8988T (cell line): ENCODE measurements around the gene BBS1.
"Not testable (repeated sequence)": the region's sequence is repeated elsewhere in the genome, so short reads cannot be mapped to it uniquely, and the experiment has no call there.

Source experiments
- DNase-seq: peaks from one replicate; pipeline ENCODE4 v3.0.0; 2011

BBS1 gene

GRCh38 chr11:66529069-66529468 is 18.6 kb downstream of the BBS1 start:
- DNase-seq: no peak

- DNase-seq: no peak
Measured at GRCh38 chr11:66529655-66530054, 19.2 kb downstream of the BBS1 start.

GRCh38 chr11:66530927-66531709 is 20.7 kb downstream of the BBS1 start:
- DNase-seq: no peak

DNA sequence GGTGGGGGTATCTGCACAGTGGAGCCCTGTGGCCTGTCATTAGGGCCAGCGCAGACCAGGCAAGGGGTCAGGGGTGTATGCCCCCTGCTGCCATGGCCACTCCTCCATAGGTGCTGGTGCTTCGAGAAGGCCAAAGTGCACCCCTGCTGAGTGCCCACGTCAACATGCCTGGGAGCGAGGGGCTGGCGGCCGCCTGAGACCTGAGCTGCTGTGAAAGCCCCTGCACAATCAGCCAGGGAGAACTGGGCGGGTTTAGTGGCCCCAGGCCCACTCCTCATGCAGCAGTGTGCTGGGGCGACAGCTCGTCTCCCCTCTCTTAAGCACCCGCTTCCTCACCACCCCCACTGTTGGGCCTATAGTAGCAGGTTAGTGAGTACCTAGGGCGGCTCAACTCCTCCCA is 21.4 kb downstream of the BBS1 start:
- no peak for DNase-seq

DNA sequence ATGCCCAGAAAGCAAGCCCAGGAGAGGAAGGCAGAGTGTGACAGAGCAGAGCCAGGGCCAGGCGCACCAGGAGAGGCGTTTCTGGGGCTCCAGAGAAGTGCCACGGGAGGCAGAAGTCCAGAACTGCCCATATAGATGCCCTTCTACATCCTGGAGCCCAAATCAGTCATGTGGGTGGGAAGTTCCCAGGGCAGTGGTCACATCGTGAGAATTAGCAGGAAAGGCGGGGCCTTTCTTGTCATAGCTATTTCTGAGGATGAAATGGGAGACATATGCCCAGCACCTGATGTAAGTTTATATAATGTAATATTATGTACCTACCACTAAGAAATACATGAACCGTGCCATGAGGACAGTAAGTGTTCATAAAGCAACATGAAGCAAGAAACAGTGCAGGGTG is 22.3 kb downstream of the BBS1 start:
- no peak for DNase-seq

GRCh38 chr11:66539170-66539869 is 28.9 kb downstream of the BBS1 start:
- no peak for DNase-seq

- no peak for DNase-seq
Measured at GRCh38 chr11:66539870-66540213, 29.4 kb downstream of the BBS1 start.

GRCh38 chr11:66540598-66540997 is 30.2 kb downstream of the BBS1 start:
- not testable (repeated sequence) for DNase-seq

DNA sequence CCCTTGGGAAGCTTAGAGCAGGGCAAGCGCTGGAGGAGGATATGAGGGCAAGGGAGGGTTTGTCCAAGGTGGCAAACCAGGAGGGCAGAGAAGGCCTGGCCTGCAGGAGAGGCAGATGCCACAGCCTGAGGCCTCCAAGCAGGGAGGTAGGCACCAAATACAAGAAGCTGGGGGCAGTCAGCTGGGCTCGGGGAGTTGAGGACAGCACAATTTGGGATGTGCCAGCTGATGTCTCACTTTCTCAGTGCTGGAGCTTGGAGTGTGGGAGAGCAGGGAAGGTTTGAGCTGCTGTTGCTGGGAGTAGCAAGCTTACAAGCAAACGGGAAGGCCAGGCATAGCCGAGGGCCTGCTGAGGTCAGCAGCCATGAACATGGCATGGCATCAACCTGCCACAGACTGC is 31.5 kb downstream of the BBS1 start:
- DNase-seq: no peak

GRCh38 chr11:66542362-66542761 is 31.9 kb downstream of the BBS1 start:
- no peak for DNase-seq

DNA sequence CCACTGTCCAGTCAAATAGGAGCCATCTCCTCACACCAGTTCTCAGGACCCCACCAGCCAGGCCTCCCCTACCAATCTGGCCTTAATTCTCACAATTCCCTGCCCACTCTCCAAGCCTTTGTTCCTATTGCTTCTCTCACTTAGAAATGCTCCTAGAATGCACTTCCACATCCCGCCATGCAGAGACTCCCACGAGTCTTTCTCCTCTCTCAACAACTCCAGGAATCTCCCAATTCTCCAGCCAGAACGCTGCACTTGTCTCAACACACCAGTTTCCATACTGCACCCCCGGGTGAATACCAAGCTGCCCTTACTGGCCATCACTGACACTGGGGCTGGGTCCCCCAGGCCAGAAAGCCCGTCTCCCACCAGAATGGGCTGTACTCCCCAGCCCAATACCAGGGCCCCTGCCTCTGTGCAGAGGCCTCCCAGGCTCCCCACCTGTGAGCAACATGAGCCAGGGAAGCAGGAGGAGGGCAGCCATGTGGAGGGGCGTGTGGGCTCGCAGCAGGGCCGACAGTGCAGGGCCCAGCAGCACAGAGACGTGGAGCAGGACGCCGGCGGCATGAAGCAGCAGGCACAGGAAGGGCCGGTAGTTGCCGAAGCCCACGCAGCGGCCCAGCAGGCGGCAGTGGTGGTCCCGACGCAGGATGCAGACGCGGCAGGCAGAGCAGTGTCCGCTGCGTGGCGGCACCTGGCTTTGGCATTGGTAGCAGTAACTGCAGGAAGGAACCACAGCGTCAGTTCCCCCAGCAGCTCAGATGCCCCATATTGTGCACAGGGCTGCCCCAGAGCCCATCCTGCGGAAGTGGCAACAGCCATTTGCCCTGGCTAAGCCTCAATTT is 33.0 kb downstream of the BBS1 start:
- DNase-seq: no peak

DNA sequence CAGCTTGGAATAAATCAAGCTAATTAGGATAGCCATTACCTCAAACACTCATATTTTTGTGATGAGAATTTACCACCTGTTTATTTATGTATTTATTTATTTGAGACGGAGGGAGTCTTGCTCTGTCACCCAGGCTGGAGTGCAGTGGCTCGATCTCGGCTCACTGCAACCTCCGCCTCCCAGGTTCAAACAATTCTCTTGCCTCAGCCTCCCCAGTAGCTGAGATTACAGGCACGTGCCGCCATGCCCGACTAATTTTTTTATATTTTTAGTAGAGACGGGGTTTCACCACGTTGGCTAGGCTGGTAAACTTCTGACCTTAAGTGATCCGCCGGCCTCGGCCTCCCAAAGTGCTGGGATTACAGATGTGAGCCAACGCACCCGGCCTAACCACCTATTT is 34.5 kb downstream of the BBS1 start:
- DNase-seq: not testable (repeated sequence)

GRCh38 chr11:66545701-66546367 is 35.4 kb downstream of the BBS1 start, which contains the start of gene ZDHHC24:
ZDHHC24 (minus strand) TSS chr11:66546048; CDS start chr11:66546003, 45 bp downstream.
- peak; percentile 100 for DNase-seq

DNA sequence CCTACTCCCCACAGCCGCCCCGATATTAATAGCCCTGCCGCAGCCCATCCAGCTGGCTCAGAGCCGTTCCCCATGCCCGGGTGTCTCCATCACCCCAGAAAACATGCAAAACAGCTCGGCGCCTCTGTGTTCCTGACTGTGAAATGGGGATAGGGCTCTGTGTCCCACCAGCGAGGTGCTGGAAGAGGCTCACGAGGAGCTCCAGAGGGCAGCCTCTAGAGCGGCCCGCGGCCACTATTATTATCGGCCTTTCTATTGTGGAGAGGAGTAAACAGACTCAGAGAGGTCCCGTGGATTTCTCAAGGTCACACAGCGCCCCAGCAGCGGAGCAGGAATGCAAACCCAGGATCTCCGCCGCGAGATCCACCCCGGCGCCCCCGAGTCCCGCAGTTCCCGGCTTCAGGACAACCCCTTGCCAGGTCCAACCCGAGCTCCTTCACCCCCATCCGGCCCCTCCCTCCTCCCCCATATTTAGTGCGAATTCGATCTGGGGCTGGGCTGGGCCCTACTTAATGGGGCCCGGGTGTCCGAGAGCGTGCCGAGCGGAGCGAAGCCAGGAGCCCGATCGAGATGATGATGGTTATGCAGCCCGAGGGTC is 36.0 kb downstream of the BBS1 start, which contains the start of gene ACTN3:
ACTN3 (plus strand) TSS at position 536 of the 598 bp plus-strand sequence; CDS start at position 571, 35 bp downstream.
- DNase-seq: no peak

DNA sequence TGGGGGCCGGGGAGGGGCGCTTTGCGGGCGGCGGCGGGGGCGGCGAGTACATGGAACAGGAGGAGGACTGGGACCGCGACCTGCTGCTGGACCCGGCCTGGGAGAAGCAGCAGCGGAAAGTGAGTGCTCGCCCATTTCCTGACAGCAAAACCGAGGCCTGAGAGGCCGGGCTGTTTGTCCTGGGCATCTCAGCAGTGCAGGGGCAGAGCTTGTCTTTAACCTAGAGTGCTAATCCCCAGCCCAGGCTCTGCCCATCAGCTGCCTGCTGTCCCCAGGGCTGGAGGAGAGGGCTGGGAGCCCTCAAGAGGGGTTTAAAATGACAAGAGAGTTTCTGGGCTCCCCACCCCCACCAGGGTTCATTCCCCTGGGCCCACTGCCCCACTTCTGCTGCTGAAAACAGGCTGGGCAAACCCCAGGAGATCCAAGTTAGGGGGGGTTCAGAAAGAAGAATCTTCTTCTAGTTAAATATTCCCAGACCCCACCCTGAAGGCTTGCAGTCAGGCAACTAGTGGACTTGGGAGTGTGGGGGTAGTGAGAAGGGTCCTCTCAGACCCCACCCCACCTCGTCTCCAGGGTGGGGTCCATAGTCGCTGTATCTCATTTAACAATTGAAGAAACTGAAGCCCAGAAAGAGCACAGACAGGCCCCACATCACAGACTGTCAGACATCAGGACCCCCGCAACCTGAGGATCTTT is 36.7 kb downstream of the BBS1 start:
- peak; percentile 53 for DNase-seq

DNA sequence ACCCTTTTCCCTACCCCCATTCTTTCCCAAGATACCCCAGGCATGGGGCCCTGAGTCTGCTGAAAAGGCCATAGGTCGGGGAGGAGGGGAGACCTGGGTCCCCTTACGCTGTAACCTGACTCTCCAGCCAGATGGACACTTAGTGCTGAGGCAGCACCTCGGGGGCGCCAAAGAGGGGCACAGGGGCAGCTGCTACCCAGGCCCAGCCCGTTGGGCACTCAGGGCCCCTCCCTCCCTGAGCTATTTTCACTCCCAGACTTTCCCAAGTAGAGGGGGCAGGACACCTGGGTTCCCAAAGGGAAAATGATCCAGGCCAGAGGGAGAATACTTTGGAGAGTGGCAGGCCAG is 37.2 kb downstream of the BBS1 start:
- no peak for DNase-seq

DNA sequence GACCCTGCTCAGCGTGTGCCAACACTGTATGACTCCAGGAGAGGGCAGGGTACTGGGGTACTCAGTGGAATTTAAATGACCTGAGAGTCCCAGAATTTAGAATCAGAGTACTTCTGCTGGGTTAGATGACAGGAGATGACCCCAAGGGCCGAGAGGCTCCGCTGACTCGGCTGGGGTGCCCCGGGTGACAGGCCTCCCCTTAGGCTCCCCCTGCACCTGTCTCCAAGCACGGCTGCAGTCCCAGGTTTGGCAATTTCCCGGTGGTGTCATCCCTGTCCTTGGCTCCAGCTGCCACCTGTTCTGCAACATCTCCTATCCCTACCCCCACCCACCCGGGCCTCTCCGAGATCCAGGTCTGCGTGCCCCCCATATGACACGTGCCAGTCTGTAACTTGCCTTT is 37.6 kb downstream of the BBS1 start:
- DNase-seq: peak; percentile 46

- peak; percentile 44 for DNase-seq
Measured at GRCh38 chr11:66548774-66549630, 38.6 kb downstream of the BBS1 start.

DNA sequence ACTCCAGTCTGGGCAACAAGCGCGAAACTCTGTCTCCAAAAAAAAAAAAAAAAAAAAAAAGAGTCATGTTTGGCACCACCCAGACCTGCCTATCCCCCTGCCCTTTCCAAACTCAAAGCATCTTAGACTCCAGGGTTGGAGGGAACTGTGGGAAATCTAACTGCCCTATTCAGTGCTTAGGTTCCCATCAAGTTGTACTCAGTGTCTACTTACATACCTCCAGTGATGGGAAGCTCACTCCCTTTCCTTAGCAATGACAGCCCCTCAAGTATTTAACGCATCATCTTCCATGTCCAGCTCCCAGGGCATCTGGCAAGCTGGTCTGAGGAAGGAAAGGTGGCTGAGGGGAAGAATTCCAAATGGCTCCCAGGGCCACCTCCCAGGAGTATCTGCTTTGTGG is 39.3 kb downstream of the BBS1 start:
- DNase-seq: no peak

DNA sequence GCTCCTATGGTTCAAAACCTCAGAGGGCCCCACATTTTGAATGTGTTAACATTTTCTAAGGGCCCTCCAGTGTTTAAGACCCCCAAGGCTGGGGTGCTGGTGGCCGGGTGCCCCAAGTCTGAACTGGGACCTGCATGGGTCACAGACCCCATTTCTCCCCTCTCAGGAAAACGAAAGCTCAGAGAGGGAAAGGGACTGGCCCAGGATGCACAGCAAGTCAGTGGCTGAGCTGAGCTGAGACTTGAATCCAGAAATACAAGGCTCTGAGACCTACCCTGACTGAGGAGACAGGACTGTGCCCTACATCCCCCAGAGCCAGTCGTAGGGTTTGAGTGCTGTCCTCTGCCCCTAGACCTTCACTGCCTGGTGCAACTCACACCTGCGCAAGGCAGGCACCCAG is 40.5 kb downstream of the BBS1 start:
- no peak for DNase-seq

GRCh38 chr11:66554602-66555001 is 44.2 kb downstream of the BBS1 start:
- DNase-seq: no peak
